OCI-LY7 (cell line): ENCODE measurements around the gene IL12RB2. TPM values are rescaled to one million over a fixed set of nuclear protein-coding genes. Genes with fewer than 3 reads are reported as not detected.

Experiments
- BruUV-seq: library from RNA; stranded (reverse); fragments of 400-500 nt; replicated peaks from 2 replicates; lab custom pipeline; 2021; lab: Mats Ljungman, UMichigan
- CTCF ChIA-PET: fragments of 300-600 bp; sonication (Branson Sonifier 250); formaldehyde crosslinking; loops from one replicate; lab custom pipeline; 2022; ENCODE audit warnings: antibody characterized with exemption; ENCODE audit not compliant: unreplicated experiment; lab: Charles Lee
- POLR2A ChIA-PET: fragments of 300-600 bp; sonication (Branson Sonifier 250); formaldehyde crosslinking; loops from one replicate; lab custom pipeline; 2022; ENCODE audit warnings: antibody characterized with exemption; lab: Charles Lee
- DNase-seq: peaks from one replicate; pipeline ENCODE4 v3.0.0-alpha.2; 2015; ENCODE audit warnings: low spot score
- H2AFZ ChIP-seq: fragments of 200-600 bp; sonication (generic), shearing (Covaris generic); 2 replicates; pipeline ENCODE4 v1.6.1; 2014; ENCODE audit warnings: mild to moderate bottlenecking, antibody characterized with exemption, low read length, moderate library complexity
- H3K27ac ChIP-seq: fragments of 200-600 bp; sonication (generic); 2 replicates; pipeline ENCODE4 v1.5.1; 2014; ENCODE audit warnings: mixed run types, low read depth, mild to moderate bottlenecking, moderate library complexity, low read length, inconsistent platforms; ENCODE audit not compliant: poor library complexity, severe bottlenecking
- H3K36me3 ChIP-seq: fragments of 200-600 bp; sonication (generic); 2 replicates; pipeline ENCODE4 v1.6.1; 2014; ENCODE audit warnings: mild to moderate bottlenecking, antibody characterized with exemption, low read length, moderate library complexity, mixed read lengths; ENCODE audit not compliant: insufficient read depth
- H3K4me1 ChIP-seq: fragments of 200-600 bp; sonication (generic); 2 replicates; pipeline ENCODE4 v1.5.1; 2014; ENCODE audit warnings: mild to moderate bottlenecking, low read length; ENCODE audit not compliant: insufficient read depth, poor library complexity, severe bottlenecking
- H3K4me2 ChIP-seq: fragments of 200-600 bp; sonication (generic); 2 replicates; pipeline ENCODE4 v1.6.1; 2014; ENCODE audit warnings: mild to moderate bottlenecking, low read length
- H3K4me3 ChIP-seq: fragments of 200-600 bp; sonication (generic); 2 replicates; pipeline ENCODE4 v1.5.1; 2014; ENCODE audit warnings: mild to moderate bottlenecking, low read depth, low read length; ENCODE audit not compliant: poor library complexity, severe bottlenecking
- H3K79me2 ChIP-seq: fragments of 200-600 bp; sonication (generic); 2 replicates; pipeline ENCODE4 v1.6.1; 2016; ENCODE audit warnings: low read depth, mild to moderate bottlenecking, low read length, moderate library complexity, mixed read lengths; ENCODE audit not compliant: insufficient read depth
- H3K9me2 ChIP-seq: fragments of 200-600 bp; sonication (generic); 2 replicates; pipeline ENCODE4 v1.6.1; 2016; ENCODE audit warnings: mild to moderate bottlenecking, low read length, mixed read lengths; ENCODE audit not compliant: insufficient read depth
- H3K9me3 ChIP-seq: fragments of 200-600 bp; sonication (generic); 2 replicates; pipeline ENCODE4 v1.6.1; 2014; ENCODE audit warnings: mild to moderate bottlenecking, mixed run types, low read length, mixed read lengths
- H4K20me1 ChIP-seq: fragments of 200-600 bp; sonication (generic); 2 replicates; pipeline ENCODE4 v1.6.1; 2014; ENCODE audit warnings: mild to moderate bottlenecking, antibody characterized with exemption, low read length, moderate library complexity, mixed read lengths; ENCODE audit not compliant: insufficient read depth
- EZH2phosphoT487 ChIP-seq: fragments of 200-600 bp; sonication (generic); IDR thresholded peaks from 2 replicates; pipeline ENCODE4 v1.6.1; 2018; ENCODE audit warnings: low read depth, borderline replicate concordance, mild to moderate bottlenecking, mixed run types, antibody characterized with exemption, low read length, moderate library complexity, mixed read lengths
- intact Hi-C: fragments of 100-400 bp; cut with micrococcal nuclease; formaldehyde crosslinking; loops from one replicate; pipeline ENCODE4 v1.10.0; 2022; ENCODE audit not compliant: unreplicated experiment
- total RNA-seq, 2 experiments: library from RNA; depleted of rRNA in 1 of 2; stranded (reverse); fragments of >200 nt in 1 of 2; shearing (Covaris generic) in 1 of 2; gene quantifications; 2 replicates each; pipeline ENCODE4 v1.2.3, GENCODE V29; 2014 to 2022
- TF ChIP-seq, protein P1 (sequence below): fragments of 200-600 bp; sonication (generic); conservative IDR thresholded peaks from 2 replicates; pipeline ENCODE4 v1.5.1; 2014; ENCODE audit warnings: mild to moderate bottlenecking, antibody characterized with exemption, low read length, moderate library complexity, mixed read lengths

The IL12RB2 gene
- total RNA-seq, 2 experiments from 2014 or later, result not detected

DNA sequence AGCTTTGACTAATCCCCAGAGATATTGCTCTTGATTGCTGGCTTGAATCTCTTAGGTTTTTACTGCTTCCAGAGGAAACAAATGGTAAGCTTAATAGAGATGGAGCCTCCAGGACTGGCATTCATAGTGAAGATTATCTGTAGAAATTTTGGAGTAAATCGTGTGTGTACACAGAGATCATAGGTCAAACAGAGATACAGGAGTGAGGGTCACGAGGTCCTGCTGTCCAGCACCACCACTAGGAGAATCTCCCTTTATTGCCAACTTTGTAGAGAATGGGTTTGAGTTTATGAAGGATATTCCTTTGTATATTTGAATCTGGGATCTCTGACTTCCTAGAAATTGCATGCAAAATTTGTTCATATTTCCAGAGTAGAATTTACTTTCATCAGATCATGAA is 130.3 kb downstream of the IL12RB2 start:
- H3K4me2 ChIP-seq, result no peak overlapping the region
- H3K4me1 ChIP-seq, result peaks cover 20% of the 10 kb centered on the region
- CTCF ChIA-PET, result no interaction called here
- BruUV-seq, result no TSS peak
- peaks cover 4% of the 10 kb centered on the region; the same call in 1 of the 2 replicates for H3K79me2 ChIP-seq
- no peaks in the 10 kb centered on the region for H3K9me2 ChIP-seq
- no peak overlapping the region for H3K4me3 ChIP-seq
- intact Hi-C loops, result loop anchor here (10.0 kb wide), 1 partner anchor 1163 kb away; no protein-coding TSS in a partner anchor
- no peak overlapping the region for H2AFZ ChIP-seq
- no peaks in the 10 kb centered on the region for H3K36me3 ChIP-seq
- no peaks in the 10 kb centered on the region for H3K9me3 ChIP-seq
- H3K27ac ChIP-seq, result no peak overlapping the region
- DNase-seq, result no peak
- TF ChIP-seq, protein P1, sequence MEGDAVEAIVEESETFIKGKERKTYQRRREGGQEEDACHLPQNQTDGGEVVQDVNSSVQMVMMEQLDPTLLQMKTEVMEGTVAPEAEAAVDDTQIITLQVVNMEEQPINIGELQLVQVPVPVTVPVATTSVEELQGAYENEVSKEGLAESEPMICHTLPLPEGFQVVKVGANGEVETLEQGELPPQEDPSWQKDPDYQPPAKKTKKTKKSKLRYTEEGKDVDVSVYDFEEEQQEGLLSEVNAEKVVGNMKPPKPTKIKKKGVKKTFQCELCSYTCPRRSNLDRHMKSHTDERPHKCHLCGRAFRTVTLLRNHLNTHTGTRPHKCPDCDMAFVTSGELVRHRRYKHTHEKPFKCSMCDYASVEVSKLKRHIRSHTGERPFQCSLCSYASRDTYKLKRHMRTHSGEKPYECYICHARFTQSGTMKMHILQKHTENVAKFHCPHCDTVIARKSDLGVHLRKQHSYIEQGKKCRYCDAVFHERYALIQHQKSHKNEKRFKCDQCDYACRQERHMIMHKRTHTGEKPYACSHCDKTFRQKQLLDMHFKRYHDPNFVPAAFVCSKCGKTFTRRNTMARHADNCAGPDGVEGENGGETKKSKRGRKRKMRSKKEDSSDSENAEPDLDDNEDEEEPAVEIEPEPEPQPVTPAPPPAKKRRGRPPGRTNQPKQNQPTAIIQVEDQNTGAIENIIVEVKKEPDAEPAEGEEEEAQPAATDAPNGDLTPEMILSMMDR, result no peak
- no peak for TF ChIP-seq EZH2phosphoT487
- no peaks in the 10 kb centered on the region for H4K20me1 ChIP-seq
- POLR2A ChIA-PET, result interaction anchor here (1.2 kb wide), 1 partner anchor 11 kb away, joined by 4 read pairs; no protein-coding TSS in a partner anchor

DNA sequence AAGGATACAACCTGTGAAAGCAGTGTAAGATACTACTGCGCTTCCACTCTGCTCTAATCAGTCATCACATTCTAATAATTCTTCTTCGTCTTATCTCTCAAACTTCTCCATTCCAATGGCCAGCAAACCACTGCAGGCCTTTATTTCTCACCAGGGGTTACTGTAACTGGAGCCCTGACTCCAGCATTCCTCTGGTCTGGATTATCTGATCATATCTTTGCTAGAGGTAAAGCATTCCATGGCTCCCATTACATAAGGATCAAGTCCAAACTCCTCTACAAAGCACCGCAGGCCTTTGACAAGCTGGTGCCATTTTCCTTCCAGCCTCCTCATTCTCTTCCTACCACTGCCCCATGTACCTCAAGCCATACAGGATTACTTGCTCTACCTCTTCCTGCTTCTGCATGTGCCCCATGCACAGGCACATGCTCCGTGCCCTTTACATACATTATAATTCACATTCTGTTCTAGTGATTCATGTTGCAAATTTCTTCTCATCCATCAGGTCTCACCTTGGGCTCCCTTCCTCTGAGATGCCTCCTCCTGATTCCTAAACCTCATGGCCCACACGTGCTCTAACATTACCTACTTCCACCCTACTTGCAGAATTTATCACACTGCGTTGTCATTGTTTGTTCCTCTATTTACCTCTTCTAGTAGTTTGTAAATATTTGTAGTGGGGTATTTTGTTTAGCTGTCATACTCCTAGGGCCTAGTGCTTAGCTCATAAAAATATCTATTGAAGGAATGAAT is 131.8 kb downstream of the IL12RB2 start:
- intact Hi-C loops, result loop anchor here (10.0 kb wide), 1 partner anchor 1165 kb away; no protein-coding TSS in a partner anchor
- peaks cover 6% of the 10 kb centered on the region for H3K4me1 ChIP-seq
- H3K9me2 ChIP-seq, result no peaks in the 10 kb centered on the region
- no TSS peak for BruUV-seq
- TF ChIP-seq, protein P1, result no peak
- no peak for TF ChIP-seq EZH2phosphoT487
- no peak overlapping the region for H2AFZ ChIP-seq
- no peak overlapping the region for H3K4me3 ChIP-seq
- no peak for DNase-seq
- POLR2A ChIA-PET, result interaction anchor here (0.6 to 3.4 kb wide), 5 partner anchors 8 to 661 kb away, joined by 3 to 18 read pairs (median 3); no protein-coding TSS in a partner anchor
- no peaks in the 10 kb centered on the region for H3K9me3 ChIP-seq
- CTCF ChIA-PET, result no interaction called here
- H3K27ac ChIP-seq, result no peak overlapping the region
- H3K36me3 ChIP-seq, result no peaks in the 10 kb centered on the region
- H4K20me1 ChIP-seq, result no peaks in the 10 kb centered on the region
- H3K4me2 ChIP-seq, result no peak overlapping the region
- no peaks in the 10 kb centered on the region for H3K79me2 ChIP-seq

DNA sequence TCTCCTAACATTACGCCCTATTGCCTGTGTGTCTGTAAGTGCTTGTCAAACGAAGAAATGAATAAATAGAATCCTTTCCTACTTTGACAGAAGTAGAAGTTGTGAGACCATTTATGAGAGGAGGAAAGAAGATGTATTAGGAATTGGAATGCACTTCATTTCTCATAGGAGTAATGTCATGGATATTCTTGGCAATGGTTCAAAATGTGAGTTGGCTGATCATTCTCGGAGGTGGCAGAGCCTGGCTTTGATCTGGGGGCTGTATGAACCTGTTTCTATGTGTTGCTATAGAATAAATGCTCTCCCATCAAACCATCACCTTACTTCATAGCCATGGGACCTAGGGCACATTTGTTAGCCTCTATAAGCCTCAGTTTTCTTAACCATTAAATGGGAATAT is 132.7 kb downstream of the IL12RB2 start:
- TF ChIP-seq, protein P1, result no peak
- no peak for TF ChIP-seq EZH2phosphoT487
- ChIA-PET CTCF (no interaction called here), POLR2A (interaction anchor here (1.2 to 3.4 kb wide), 3 partner anchors 9 to 662 kb away, joined by 3 to 18 read pairs (median 6); no protein-coding TSS in a partner anchor)
- Histone ChIP-seq H3K4me1 (peaks cover 6% of the 10 kb centered on the region), H4K20me1 (no peaks in the 10 kb centered on the region), H3K4me2 (no peak overlapping the region), H3K27ac (no peak overlapping the region), H3K79me2 (no peaks in the 10 kb centered on the region), H3K9me2 (no peaks in the 10 kb centered on the region), H2AFZ (no peak overlapping the region), H3K4me3 (no peak overlapping the region), H3K9me3 (no peaks in the 10 kb centered on the region), H3K36me3 (no peaks in the 10 kb centered on the region)
- DNase-seq, result no peak
- intact Hi-C loops, result no loop called here
- no TSS peak for BruUV-seq
